ENCODE measurements around the gene HSPA1B.
A peak's percentile ranks its signal among the peaks of the same experiment; 100 is the strongest.
"Not testable (repeated sequence)": the region's sequence is repeated elsewhere in the genome, so short reads cannot be mapped to it uniquely, and the experiment has no call there.

The HSPA1B gene

GRCh38 chr6:31795616-31796298, 31.8 kb upstream of the HSPA1B start, which contains the start of gene VARS1:
VARS1 (minus strand) TSS chr6:31795752; CDS start chr6:31795217, 535 bp downstream.
- peak; percentile 92 for DNase-seq
- in situ Hi-C loops (cut with HindIII; ENCODE audit: low pct_ligation_motif_present, low pct_unique_long_range_greater_than_20kb, low sequenced_read_pairs): no loop called here

GRCh38 chr6:31796993-31797385, 30.5 kb upstream of the HSPA1B start:
- no peak for DNase-seq
- in situ Hi-C loops (cut with HindIII; ENCODE audit: low pct_ligation_motif_present, low pct_unique_long_range_greater_than_20kb, low sequenced_read_pairs): no loop called here

- DNase-seq: no peak
- in situ Hi-C loops (cut with HindIII; ENCODE audit: low pct_ligation_motif_present, low pct_unique_long_range_greater_than_20kb, low sequenced_read_pairs): no loop called here
These were observed 29.9 kb upstream of the HSPA1B start for GRCh38 chr6:31797588-31797987.

DNA sequence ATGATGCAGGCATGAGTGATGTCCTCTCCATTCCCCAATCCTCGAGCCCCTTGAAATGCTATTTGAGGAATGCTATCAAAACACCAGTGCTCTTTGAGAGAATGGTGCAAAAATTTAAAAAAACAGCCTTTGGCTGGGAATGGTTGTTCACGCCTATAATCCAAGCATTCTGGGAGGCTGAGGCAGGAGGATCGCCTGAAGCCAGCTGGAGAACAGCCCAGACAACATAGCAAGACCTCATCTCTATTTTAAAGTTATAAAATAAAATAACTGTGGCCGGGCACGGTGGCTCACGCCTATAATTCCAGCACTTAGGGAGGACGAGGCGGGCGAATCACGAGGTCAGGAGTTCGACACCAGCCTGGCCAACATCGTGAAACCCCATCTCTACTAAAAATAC, 27.8 kb upstream of the HSPA1B start:
- in situ Hi-C loops (cut with HindIII; ENCODE audit: low pct_ligation_motif_present, low pct_unique_long_range_greater_than_20kb, low sequenced_read_pairs): no loop called here
- DNase-seq: no peak

- DNase-seq; in situ Hi-C loops (cut with HindIII; ENCODE audit: low pct_ligation_motif_present, low pct_unique_long_range_greater_than_20kb, low sequenced_read_pairs): not testable (repeated sequence)
These were observed 26.3 kb upstream of the HSPA1B start for GRCh38 chr6:31801031-31801927.

DNA sequence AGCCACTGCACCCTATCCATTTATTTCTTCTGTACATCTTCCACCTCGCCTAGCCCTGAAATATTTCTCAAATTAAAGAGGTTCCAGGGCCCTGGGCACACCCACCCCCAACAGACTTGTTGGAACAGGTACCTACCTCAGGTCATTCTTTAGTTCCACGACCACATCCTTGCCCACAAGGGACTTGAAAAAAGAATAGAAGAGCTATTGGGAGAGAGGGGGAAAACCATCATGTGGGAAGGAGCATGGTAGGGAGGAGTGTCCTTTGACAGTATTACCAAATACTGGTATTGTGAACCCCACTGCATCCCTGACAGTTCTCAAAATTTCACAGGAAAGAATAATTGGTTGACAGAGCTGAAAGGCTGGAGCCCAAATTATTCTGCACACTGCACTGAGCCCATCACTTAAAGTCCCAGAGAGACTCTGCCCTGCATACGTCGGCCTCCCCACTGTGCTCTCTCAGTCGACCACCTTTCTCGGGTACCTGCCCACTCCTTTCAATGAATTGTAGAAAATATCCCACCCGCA, 21.5 kb upstream of the HSPA1B start:
- in situ Hi-C loops (cut with HindIII; ENCODE audit: low pct_ligation_motif_present, low pct_unique_long_range_greater_than_20kb, low sequenced_read_pairs): no loop called here

GRCh38 chr6:31806470-31807272, 20.9 kb upstream of the HSPA1B start, which contains the start of gene LSM2:
LSM2 (minus strand) TSS chr6:31806966; CDS start chr6:31806757, 209 bp downstream.
- DNase-seq: peak; percentile 92
- in situ Hi-C loops (cut with HindIII; ENCODE audit: low pct_ligation_motif_present, low pct_unique_long_range_greater_than_20kb, low sequenced_read_pairs): no loop called here

More for the DNA sequence above, 21.5 kb upstream of the HSPA1B start:
- no peak for DNase-seq

- DNase-seq; in situ Hi-C loops (cut with HindIII; ENCODE audit: low pct_ligation_motif_present, low pct_unique_long_range_greater_than_20kb, low sequenced_read_pairs): not testable (repeated sequence)
These were observed 18.9 kb upstream of the HSPA1B start for GRCh38 chr6:31808599-31808998.

DNA sequence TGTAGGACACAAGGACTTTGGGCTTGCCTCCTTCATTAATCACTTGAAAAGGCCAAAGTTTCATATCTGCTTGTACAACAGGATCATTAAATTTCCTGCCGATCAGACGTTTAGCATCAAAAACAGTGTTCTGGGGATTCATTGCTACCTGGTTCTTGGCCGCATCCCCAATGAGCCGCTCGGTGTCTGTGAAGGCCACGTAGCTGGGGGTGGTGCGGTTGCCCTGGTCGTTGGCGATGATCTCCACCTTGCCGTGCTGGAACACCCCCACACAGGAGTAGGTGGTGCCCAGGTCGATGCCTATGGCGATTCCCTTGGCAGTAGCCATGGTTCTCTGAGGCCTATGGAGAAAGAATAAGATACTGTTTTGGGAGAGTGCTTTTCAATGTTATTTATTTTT, 15.9 kb upstream of the HSPA1B start:
- no peak for DNase-seq
- in situ Hi-C loops (cut with HindIII; ENCODE audit: low pct_ligation_motif_present, low pct_unique_long_range_greater_than_20kb, low sequenced_read_pairs): no loop called here

- in situ Hi-C loops (cut with HindIII; ENCODE audit: low pct_ligation_motif_present, low pct_unique_long_range_greater_than_20kb, low sequenced_read_pairs): no loop called here
- DNase-seq: no peak
These were observed 14.1 kb upstream of the HSPA1B start for GRCh38 chr6:31813465-31813849.

- in situ Hi-C loops (cut with HindIII; ENCODE audit: low pct_ligation_motif_present, low pct_unique_long_range_greater_than_20kb, low sequenced_read_pairs): no loop called here
- DNase-seq: peak; percentile 95
These were observed 12.9 kb upstream of the HSPA1B start for GRCh38 chr6:31814677-31815024.

- in situ Hi-C loops (cut with HindIII; ENCODE audit: low pct_ligation_motif_present, low pct_unique_long_range_greater_than_20kb, low sequenced_read_pairs): no loop called here
- DNase-seq: peak; percentile 95
These were observed 12.3 kb upstream of the HSPA1B start, which contains the start of the genes HSPA1A and HSPA1L for GRCh38 chr6:31815025-31815838. HSPA1A (plus strand) TSS chr6:31815543; CDS start chr6:31815757, 214 bp downstream. HSPA1L (minus strand) TSS chr6:31815283; CDS start chr6:31811972, 3,311 bp downstream.

DNA sequence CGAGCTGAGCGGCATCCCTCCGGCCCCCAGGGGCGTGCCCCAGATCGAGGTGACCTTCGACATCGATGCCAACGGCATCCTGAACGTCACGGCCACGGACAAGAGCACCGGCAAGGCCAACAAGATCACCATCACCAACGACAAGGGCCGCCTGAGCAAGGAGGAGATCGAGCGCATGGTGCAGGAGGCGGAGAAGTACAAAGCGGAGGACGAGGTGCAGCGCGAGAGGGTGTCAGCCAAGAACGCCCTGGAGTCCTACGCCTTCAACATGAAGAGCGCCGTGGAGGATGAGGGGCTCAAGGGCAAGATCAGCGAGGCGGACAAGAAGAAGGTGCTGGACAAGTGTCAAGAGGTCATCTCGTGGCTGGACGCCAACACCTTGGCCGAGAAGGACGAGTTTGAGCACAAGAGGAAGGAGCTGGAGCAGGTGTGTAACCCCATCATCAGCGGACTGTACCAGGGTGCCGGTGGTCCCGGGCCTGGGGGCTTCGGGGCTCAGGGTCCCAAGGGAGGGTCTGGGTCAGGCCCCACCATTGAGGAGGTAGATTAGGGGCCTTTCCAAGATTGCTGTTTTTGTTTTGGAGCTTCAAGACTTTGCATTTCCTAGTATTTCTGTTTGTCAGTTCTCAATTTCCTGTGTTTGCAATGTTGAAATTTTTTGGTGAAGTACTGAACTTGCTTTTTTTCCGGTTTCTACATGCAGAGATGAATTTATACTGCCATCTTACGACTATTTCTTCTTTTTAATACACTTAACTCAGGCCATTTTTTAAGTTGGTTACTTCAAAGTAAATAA, 10.2 kb upstream of the HSPA1B start:
- DNase-seq; in situ Hi-C loops (cut with HindIII; ENCODE audit: low pct_ligation_motif_present, low pct_unique_long_range_greater_than_20kb, low sequenced_read_pairs): not testable (repeated sequence)

- DNase-seq; in situ Hi-C loops (cut with HindIII; ENCODE audit: low pct_ligation_motif_present, low pct_unique_long_range_greater_than_20kb, low sequenced_read_pairs): not testable (repeated sequence)
These were observed 9.5 kb upstream of the HSPA1B start for GRCh38 chr6:31817929-31818511.

DNA sequence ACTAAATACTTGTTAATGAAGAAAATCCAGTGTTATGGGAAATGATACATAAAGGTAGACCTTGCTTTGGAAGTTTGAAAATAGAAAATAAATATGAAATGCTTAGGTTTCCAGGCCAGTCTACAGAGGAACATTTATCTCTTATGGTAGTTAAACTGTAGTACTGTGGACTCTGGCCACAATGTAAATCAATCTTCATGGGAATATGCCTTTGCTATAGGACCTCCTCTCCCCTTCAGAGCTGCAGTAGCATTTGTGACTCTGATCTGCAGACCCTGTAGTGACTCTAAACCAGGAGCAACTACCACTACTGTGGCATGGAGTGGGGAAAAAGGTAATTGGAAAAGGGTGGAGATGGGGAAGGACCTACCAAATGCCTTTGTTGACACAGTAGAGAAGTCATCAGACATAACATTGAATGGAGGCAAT, 7.7 kb upstream of the HSPA1B start:
- DNase-seq: no peak
- in situ Hi-C loops (cut with HindIII; ENCODE audit: low pct_ligation_motif_present, low pct_unique_long_range_greater_than_20kb, low sequenced_read_pairs): no loop called here

GRCh38 chr6:31820399-31820798, 7.1 kb upstream of the HSPA1B start:
- in situ Hi-C loops (cut with HindIII; ENCODE audit: low pct_ligation_motif_present, low pct_unique_long_range_greater_than_20kb, low sequenced_read_pairs); DNase-seq: not testable (repeated sequence)
